WTC11 (cell line): ENCODE results near the gene OTUB2. TPM values are rescaled to one million over a fixed set of nuclear protein-coding genes. Genes with fewer than 3 reads are reported as not detected.

Source experiments
- ATAC-seq: fragments of 200-7000 bp; cut with Tn5 transposase; 2 replicates; pipeline ENCODE4 v1.10.0; 2021; ENCODE audit warnings: mild to moderate bottlenecking, moderate library complexity
- CTCF ChIA-PET: fragments of 300-600 bp; sonication (Branson Sonifier 250); formaldehyde crosslinking; loops from one replicate; lab custom pipeline; 2021; ENCODE audit warnings: antibody characterized with exemption; lab: Charles Lee
- POLR2A ChIA-PET: fragments of 350-600 bp; sonication (Branson Sonifier 250); formaldehyde crosslinking; loops from one replicate; lab custom pipeline; 2021; ENCODE audit warnings: antibody characterized with exemption; lab: Charles Lee
- DNase-seq: peaks from one replicate; pipeline ENCODE4 v3.0.0; 2021; ENCODE audit warnings: low spot score
- H3K27ac Mint-ChIP-seq: 2 replicates; pipeline ENCODE4 v1.8.0; 2021; ENCODE audit warnings: mixed read lengths
- H3K27me3 Mint-ChIP-seq: 2 replicates; pipeline ENCODE4 v1.8.0; 2021; ENCODE audit warnings: low read depth, mild to moderate bottlenecking, moderate library complexity, mixed read lengths
- H3K36me3 Mint-ChIP-seq: 2 replicates; pipeline ENCODE4 v1.8.0; 2021; ENCODE audit warnings: mixed read lengths
- H3K4me1 Mint-ChIP-seq: 2 replicates; pipeline ENCODE4 v1.8.0; 2022; ENCODE audit warnings: mixed read lengths
- H3K4me3 Mint-ChIP-seq: 2 replicates; pipeline ENCODE4 v1.8.0; 2021; ENCODE audit warnings: mild to moderate bottlenecking, moderate library complexity, mixed read lengths
- H3K9me3 Mint-ChIP-seq: 2 replicates; pipeline ENCODE4 v1.8.0; 2021; ENCODE audit warnings: mixed read lengths
- CBFB ChIP-seq: sonication (generic); formaldehyde crosslinking; IDR thresholded peaks from 2 replicates; pipeline ENCODE4 v1.8.1; 2022; ENCODE audit warnings: mild to moderate bottlenecking, low read depth, missing genetic modification reagents
- IRF2 ChIP-seq: sonication (generic); formaldehyde crosslinking; IDR thresholded peaks from 2 replicates; pipeline ENCODE4 v1.8.0; 2022; ENCODE audit warnings: low read depth, missing genetic modification reagents, borderline replicate concordance
- MXD4 ChIP-seq: fragments of 250-450 bp; sonication (Bioruptor Pico); IDR thresholded peaks from 2 replicates; pipeline ENCODE4 v1.8.0; 2021; ENCODE audit warnings: mild to moderate bottlenecking, moderate library complexity, borderline replicate concordance
- NFATC4 ChIP-seq: fragments of 250-450 bp; sonication (Bioruptor Pico); IDR thresholded peaks from 2 replicates; pipeline ENCODE4 v1.9.0; 2021; ENCODE audit warnings: mild to moderate bottlenecking
- NR3C1 ChIP-seq: sonication (generic); formaldehyde crosslinking; conservative IDR thresholded peaks from 2 replicates; pipeline ENCODE4 v1.8.1; 2023; ENCODE audit warnings: low read depth, mild to moderate bottlenecking, missing genetic modification reagents
- OVOL2 ChIP-seq: fragments of 250-450 bp; sonication (Bioruptor Pico); IDR thresholded peaks from 2 replicates; pipeline ENCODE4 v1.9.0; 2021; ENCODE audit warnings: mild to moderate bottlenecking, borderline replicate concordance
- SMAD4 ChIP-seq: sonication (generic); formaldehyde crosslinking; IDR thresholded peaks from 2 replicates; pipeline ENCODE4 v1.8.0; 2022; ENCODE audit warnings: mild to moderate bottlenecking, missing genetic modification reagents
- SP1 ChIP-seq: sonication (generic); formaldehyde crosslinking; conservative IDR thresholded peaks from 2 replicates; pipeline ENCODE4 v1.8.1; 2022; ENCODE audit warnings: missing genetic modification reagents
- TP53 ChIP-seq: sonication (generic); formaldehyde crosslinking; IDR thresholded peaks from 2 replicates; pipeline ENCODE4 v1.8.1; 2023; ENCODE audit warnings: mild to moderate bottlenecking, missing genetic modification reagents
- ZNF219 ChIP-seq: sonication (generic); formaldehyde crosslinking; IDR thresholded peaks from 2 replicates; pipeline ENCODE4 v1.8.0; 2023; ENCODE audit warnings: missing genetic modification reagents, mild to moderate bottlenecking, borderline replicate concordance
- ZNF263 ChIP-seq: sonication (generic); formaldehyde crosslinking; IDR thresholded peaks from 2 replicates; pipeline ENCODE4 v1.8.1; 2022; ENCODE audit warnings: low read depth, mild to moderate bottlenecking, moderate library complexity, missing genetic modification reagents
- ZNF317 ChIP-seq: sonication (generic); formaldehyde crosslinking; IDR thresholded peaks from 2 replicates; pipeline ENCODE4 v1.8.1; 2023; ENCODE audit warnings: low read depth, mild to moderate bottlenecking, moderate library complexity, missing genetic modification reagents, borderline replicate concordance
- ZNF416 ChIP-seq: fragments of 250-450 bp; sonication (Bioruptor Pico); IDR thresholded peaks from 2 replicates; pipeline ENCODE4 v1.9.0; 2021; ENCODE audit warnings: mild to moderate bottlenecking, inconsistent platforms
- ZNF423 ChIP-seq: fragments of 250-450 bp; sonication (Bioruptor Pico); IDR thresholded peaks from 2 replicates; pipeline ENCODE4 v2.1.2; 2022; ENCODE audit warnings: mild to moderate bottlenecking, moderate library complexity
- total RNA-seq: library from RNA; stranded (reverse); gene quantifications from 3 replicates; pipeline ENCODE4 v1.2.3, GENCODE V29; 2021
- TF ChIP-seq, protein P1 (sequence below): sonication (generic); formaldehyde crosslinking; IDR thresholded peaks from 2 replicates; pipeline ENCODE4 v1.8.1; 2022; ENCODE audit warnings: mild to moderate bottlenecking, missing genetic modification reagents, moderate library complexity, borderline replicate concordance
- TF ChIP-seq, protein P2 (sequence below): sonication (generic); formaldehyde crosslinking; IDR thresholded peaks from 2 replicates; pipeline ENCODE4 v1.8.0; 2022; ENCODE audit warnings: mild to moderate bottlenecking, missing genetic modification reagents
- TF ChIP-seq, protein P3 (sequence below): fragments of 250-450 bp; sonication (Bioruptor Pico); IDR thresholded peaks from 2 replicates; pipeline ENCODE4 v1.9.0; 2021; ENCODE audit warnings: mild to moderate bottlenecking
- TF ChIP-seq, protein P4 (sequence below): fragments of 250-450 bp; sonication (Bioruptor Pico); IDR thresholded peaks from 2 replicates; pipeline ENCODE4 v1.9.0; 2021; ENCODE audit warnings: mild to moderate bottlenecking, borderline replicate concordance
- TF ChIP-seq, protein P5 (sequence below): sonication (generic); formaldehyde crosslinking; IDR thresholded peaks from 2 replicates; pipeline ENCODE4 v1.8.1; 2023; ENCODE audit warnings: mild to moderate bottlenecking, missing genetic modification reagents, moderate library complexity

The OTUB2 gene
- total RNA-seq, 1 experiment from 2014 or later: 3.5 TPM

DNA sequence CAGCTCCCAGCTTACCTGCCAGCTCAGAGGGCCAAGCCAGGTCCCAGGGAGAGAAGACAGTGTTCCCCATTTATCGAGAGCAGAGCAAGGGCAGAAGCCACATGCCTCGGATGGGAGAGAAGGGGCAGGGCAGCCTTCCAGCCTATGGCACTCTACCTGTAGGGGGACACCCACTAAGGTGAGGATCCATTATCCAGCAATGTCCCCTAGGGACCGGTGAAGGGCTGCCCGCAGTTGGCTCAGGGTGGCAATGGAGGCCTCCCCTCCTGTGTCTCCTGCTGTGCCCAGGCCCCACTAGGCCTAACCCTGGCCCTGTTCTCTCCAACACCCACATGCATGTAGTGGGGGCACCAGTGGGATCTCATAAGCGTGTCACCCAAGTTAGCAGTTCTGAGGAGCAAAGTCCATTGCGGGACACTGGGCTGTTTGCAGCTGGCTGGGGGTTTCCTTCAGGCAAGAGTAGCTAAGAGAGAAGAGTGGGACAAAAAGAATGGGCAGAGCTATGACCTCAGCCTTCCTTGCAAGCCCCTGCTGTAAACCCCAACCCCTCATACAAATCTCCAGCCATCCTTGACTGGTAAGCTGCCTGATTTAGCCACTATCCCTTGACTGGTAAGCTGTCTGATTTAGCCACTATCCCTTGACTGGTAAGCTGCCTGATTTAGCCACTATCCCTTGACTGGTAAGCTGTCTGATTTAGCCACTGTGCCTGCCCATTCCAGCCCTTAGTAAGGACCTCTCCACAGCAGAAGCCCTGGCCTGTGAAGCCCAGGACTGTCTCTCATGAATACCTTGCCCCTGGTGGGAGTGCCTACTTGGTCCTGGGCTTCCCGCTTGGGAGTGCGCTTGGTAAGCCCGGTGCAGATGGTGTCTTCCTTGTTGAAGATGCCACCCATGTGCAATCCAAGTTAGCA lies 44.6 kb upstream of the OTUB2 start (continued):
- TF ChIP-seq, protein P1, sequence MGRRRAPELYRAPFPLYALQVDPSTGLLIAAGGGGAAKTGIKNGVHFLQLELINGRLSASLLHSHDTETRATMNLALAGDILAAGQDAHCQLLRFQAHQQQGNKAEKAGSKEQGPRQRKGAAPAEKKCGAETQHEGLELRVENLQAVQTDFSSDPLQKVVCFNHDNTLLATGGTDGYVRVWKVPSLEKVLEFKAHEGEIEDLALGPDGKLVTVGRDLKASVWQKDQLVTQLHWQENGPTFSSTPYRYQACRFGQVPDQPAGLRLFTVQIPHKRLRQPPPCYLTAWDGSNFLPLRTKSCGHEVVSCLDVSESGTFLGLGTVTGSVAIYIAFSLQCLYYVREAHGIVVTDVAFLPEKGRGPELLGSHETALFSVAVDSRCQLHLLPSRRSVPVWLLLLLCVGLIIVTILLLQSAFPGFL (CRISPR knock-in tag): no peak
- TF ChIP-seq NFATC4 (CRISPR knock-in tag): no peak

DNA sequence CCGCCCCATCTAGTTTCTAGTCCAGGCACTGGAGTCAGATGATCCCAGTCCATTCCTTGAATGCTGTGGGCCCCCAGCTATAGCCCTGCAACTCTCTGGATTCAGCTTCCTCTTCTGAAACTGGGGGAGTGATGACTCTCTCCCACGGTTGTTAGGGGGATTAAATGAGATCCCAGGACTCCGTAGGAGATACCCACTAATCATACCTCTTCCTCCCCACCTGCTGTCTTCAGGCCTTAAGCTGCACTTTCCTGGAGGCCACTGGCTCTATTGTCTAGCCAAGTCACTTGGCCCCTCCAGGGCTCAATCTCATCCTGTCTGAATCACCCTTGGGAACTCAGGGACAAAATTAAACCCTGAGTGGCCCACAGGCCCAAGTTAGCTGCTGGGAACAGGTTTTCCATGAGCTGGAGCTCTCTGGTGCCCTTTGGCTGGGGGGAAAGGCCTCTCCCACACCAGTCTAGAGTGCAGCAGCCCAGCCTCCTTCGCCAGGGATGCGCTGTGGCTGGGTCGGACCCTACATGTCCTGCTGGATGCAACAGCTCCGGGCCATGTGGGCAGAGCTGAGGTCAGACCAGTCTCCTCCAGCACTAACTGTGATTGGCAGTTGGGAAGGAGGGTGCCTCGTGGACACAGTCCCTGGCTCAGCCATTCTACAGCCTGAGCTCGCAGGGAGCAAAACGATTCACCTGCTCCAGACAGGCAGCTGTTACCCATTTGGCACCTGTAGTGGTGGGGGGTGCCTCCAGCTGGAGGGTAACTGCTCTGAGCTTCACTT lies 43.7 kb upstream of the OTUB2 start:
- Mint-ChIP-seq H3K27me3 (no peaks in the 10 kb centered on the region; the same call in 1 of the 2 replicates), H3K4me1 (peaks cover 15% of the 10 kb centered on the region), H3K4me3 (no peak overlapping the region), H3K27ac (no peak overlapping the region), H3K36me3 (no peaks in the 10 kb centered on the region), H3K9me3 (no peaks in the 10 kb centered on the region)
- ChIA-PET POLR2A (no interaction called here), CTCF (interaction anchor here (0.8 to 7.3 kb wide), 11 partner anchors 12 to 154 kb away, joined by 3 to 71 read pairs (median 4); no protein-coding TSS in a partner anchor)
- no peak for TF ChIP-seq IRF2 (CRISPR knock-in tag)
- TF ChIP-seq, protein P2, sequence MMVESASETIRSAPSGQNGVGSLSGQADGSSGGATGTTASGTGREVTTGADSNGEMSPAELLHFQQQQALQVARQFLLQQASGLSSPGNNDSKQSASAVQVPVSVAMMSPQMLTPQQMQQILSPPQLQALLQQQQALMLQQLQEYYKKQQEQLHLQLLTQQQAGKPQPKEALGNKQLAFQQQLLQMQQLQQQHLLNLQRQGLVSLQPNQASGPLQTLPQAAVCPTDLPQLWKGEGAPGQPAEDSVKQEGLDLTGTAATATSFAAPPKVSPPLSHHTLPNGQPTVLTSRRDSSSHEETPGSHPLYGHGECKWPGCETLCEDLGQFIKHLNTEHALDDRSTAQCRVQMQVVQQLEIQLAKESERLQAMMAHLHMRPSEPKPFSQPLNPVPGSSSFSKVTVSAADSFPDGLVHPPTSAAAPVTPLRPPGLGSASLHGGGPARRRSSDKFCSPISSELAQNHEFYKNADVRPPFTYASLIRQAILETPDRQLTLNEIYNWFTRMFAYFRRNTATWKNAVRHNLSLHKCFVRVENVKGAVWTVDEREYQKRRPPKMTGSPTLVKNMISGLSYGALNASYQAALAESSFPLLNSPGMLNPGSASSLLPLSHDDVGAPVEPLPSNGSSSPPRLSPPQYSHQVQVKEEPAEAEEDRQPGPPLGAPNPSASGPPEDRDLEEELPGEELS (CRISPR knock-in tag): no peak
- no peak for TF ChIP-seq TP53 (CRISPR knock-in tag)
- no peak for TF ChIP-seq SP1
- TF ChIP-seq NFATC4 (CRISPR knock-in tag): no peak
- no peak for TF ChIP-seq SMAD4 (CRISPR knock-in tag)
- TF ChIP-seq NR3C1 (CRISPR knock-in tag): no peak
- TF ChIP-seq, protein P3, sequence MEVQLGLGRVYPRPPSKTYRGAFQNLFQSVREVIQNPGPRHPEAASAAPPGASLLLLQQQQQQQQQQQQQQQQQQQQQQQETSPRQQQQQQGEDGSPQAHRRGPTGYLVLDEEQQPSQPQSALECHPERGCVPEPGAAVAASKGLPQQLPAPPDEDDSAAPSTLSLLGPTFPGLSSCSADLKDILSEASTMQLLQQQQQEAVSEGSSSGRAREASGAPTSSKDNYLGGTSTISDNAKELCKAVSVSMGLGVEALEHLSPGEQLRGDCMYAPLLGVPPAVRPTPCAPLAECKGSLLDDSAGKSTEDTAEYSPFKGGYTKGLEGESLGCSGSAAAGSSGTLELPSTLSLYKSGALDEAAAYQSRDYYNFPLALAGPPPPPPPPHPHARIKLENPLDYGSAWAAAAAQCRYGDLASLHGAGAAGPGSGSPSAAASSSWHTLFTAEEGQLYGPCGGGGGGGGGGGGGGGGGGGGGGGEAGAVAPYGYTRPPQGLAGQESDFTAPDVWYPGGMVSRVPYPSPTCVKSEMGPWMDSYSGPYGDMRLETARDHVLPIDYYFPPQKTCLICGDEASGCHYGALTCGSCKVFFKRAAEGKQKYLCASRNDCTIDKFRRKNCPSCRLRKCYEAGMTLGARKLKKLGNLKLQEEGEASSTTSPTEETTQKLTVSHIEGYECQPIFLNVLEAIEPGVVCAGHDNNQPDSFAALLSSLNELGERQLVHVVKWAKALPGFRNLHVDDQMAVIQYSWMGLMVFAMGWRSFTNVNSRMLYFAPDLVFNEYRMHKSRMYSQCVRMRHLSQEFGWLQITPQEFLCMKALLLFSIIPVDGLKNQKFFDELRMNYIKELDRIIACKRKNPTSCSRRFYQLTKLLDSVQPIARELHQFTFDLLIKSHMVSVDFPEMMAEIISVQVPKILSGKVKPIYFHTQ (CRISPR knock-in tag): no peak
- no peak for TF ChIP-seq ZNF416 (CRISPR knock-in tag)
- TF ChIP-seq MXD4 (CRISPR knock-in tag): no peak
- TF ChIP-seq CBFB (CRISPR knock-in tag): no peak
- TF ChIP-seq, protein P4, sequence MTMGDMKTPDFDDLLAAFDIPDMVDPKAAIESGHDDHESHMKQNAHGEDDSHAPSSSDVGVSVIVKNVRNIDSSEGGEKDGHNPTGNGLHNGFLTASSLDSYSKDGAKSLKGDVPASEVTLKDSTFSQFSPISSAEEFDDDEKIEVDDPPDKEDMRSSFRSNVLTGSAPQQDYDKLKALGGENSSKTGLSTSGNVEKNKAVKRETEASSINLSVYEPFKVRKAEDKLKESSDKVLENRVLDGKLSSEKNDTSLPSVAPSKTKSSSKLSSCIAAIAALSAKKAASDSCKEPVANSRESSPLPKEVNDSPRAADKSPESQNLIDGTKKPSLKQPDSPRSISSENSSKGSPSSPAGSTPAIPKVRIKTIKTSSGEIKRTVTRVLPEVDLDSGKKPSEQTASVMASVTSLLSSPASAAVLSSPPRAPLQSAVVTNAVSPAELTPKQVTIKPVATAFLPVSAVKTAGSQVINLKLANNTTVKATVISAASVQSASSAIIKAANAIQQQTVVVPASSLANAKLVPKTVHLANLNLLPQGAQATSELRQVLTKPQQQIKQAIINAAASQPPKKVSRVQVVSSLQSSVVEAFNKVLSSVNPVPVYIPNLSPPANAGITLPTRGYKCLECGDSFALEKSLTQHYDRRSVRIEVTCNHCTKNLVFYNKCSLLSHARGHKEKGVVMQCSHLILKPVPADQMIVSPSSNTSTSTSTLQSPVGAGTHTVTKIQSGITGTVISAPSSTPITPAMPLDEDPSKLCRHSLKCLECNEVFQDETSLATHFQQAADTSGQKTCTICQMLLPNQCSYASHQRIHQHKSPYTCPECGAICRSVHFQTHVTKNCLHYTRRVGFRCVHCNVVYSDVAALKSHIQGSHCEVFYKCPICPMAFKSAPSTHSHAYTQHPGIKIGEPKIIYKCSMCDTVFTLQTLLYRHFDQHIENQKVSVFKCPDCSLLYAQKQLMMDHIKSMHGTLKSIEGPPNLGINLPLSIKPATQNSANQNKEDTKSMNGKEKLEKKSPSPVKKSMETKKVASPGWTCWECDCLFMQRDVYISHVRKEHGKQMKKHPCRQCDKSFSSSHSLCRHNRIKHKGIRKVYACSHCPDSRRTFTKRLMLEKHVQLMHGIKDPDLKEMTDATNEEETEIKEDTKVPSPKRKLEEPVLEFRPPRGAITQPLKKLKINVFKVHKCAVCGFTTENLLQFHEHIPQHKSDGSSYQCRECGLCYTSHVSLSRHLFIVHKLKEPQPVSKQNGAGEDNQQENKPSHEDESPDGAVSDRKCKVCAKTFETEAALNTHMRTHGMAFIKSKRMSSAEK (CRISPR knock-in tag): no peak
- no peak for TF ChIP-seq OVOL2 (CRISPR knock-in tag)
- TF ChIP-seq ZNF317: no peak
- TF ChIP-seq ZNF263 (CRISPR knock-in tag): no peak
- no peak for TF ChIP-seq ZNF423
- TF ChIP-seq ZNF219: no peak
- TF ChIP-seq, protein P5, sequence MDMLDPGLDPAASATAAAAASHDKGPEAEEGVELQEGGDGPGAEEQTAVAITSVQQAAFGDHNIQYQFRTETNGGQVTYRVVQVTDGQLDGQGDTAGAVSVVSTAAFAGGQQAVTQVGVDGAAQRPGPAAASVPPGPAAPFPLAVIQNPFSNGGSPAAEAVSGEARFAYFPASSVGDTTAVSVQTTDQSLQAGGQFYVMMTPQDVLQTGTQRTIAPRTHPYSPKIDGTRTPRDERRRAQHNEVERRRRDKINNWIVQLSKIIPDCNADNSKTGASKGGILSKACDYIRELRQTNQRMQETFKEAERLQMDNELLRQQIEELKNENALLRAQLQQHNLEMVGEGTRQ (CRISPR knock-in tag): no peak
- no peak for ATAC-seq
- DNase-seq: no peak
